Activated naive CD8-positive, alpha-beta T cell treated with anti-CD3 and anti-CD28 coated beads, Interleukin-2, amount 50 U/mL, for 16 hours (primary cell): ENCODE measurements around the gene SLAMF8.

ENCODE experiments used
- DNase-seq: peaks from one replicate; pipeline ENCODE4 v3.0.0-alpha.2; 2020; ENCODE audit warnings: low read depth, low spot score

The SLAMF8 gene

DNA sequence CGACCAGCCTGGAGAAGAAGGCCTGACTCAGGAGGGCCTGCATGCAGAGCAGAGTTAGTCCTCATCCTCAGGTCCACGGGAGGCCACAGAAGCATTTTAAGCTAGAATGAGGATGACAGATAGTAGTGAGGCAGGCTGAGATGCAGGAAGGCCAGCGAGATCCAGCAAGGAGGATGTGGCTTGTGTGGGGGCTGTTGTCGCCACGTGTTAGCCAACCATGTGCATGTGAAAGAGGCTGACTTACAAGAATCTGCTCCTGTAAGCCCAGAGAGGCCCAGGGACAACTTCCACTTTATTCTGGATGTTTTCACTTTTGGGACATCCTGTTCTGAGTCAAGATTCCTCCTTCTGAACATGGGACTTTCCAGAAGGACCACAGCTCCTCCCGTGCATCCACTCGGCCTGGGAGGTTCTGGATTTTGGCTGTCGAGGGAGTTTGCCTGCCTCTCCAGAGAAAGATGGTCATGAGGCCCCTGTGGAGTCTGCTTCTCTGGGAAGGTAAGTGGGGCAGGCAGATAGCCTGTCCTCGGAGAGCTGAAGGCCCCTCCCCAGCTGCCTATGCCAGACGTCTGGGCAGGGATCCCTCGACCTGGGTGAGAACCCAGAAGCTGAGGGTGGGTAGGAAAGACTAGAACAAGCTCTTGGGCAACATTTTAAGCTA lies at the start of gene SLAMF8:
TSS of gene SLAMF8 (plus strand) at position 433 of the 661 bp plus-strand sequence. CDS start at position 459, 26 bp downstream.
- peak; percentile 6 for DNase-seq

DNA sequence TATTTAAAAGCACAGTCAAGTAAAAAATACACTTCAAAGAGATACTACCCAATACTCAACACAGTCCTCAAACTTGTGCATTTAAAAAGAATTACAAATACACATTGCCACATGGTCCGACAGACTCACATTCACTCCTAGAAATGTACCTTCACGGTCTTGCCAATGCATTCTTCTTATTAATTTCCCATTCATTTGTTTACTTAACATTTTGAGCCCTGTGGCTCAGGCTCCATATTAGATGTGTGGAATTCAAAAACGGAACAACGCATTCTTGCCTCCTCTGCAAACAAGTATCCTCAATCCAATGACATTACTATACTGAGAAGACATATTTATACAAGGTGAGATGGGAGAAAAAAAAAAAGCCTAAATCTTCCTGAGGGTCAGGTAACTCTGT lies 48.4 kb upstream of the SLAMF8 start:
- DNase-seq: no peak

DNA sequence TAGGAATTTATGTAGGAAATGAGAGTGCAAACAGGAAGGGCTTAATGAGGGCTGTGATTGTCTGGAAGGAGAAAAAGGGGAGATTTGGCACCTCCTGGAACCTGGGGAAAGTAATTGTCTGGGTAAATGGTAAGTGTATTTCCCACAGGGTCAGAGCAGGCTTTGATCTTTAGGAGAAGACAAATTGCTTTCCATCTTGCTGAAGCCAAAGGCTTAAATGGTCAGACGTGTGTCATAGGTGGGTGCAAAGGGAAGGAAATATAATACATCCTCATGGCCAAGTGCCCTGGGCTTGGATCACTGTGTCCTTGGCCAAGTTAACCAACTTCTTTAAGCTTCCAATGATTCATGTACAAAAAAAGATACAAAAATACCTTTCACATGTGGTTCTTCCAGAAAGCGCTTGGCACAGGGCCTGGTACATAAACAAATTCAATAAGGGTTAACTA lies 47.2 kb upstream of the SLAMF8 start:
- DNase-seq: no peak

DNA sequence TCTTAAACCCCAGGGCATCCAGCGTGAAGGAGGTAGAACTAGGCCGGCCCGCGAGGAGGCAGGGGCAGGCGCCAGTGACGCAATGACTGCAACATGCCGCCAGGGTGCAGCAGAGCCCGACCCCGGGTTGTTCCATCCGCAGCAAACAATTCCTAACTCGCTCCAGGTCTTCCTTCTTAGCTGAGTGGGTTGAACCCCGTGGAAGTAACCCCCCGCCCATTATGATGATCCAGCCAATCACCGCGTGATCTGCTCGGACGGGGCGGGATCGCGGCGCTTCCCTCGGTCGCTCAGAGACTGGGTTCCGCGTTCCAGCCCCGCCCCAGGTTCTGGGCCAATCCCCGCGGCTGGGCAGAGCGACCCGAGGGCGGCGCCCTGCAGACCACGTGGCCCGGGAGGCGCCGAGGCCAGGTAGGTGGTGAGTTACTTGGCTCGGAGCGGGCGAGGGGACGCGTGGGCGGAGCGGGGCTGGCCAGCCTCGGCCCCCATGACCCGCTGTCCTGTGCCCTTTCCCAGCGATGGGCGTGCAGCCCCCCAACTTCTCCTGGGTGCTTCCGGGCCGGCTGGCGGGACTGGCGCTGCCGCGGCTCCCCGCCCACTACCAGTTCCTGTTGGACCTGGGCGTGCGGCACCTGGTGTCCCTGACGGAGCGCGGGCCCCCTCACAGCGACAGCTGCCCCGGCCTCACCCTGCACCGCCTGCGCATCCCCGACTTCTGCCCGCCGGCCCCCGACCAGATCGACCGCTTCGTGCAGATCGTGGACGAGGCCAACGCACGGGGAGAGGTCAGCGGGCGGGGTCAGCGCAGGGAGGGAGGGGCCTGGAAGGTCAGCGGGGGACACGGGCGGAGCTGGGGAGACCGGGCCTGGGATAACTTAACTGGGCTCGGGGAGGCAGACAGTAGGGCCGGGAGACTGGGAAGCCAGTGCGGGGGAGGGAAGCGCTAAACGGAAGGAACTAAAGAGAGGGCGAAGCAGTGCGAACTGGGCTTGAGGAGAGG lies 45.8 kb upstream of the SLAMF8 start, which contains the start of gene DUSP23:
TSS of gene DUSP23 (plus strand) at position 380 of the 1,000 bp plus-strand sequence. CDS start at position 519, 139 bp downstream.
- peak; percentile 92 for DNase-seq

DNA sequence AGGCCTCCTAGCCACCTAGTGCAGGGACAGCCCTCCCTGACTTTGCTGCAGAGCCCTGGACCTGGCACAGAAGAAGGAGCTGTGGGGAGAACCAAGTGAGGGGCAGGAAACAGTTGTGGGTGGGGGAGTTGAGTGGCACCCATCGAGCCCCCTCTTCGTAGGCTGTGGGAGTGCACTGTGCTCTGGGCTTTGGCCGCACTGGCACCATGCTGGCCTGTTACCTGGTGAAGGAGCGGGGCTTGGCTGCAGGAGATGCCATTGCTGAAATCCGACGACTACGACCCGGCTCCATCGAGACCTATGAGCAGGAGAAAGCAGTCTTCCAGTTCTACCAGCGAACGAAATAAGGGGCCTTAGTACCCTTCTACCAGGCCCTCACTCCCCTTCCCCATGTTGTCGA lies 44.7 kb upstream of the SLAMF8 start:
- DNase-seq: no peak

DNA sequence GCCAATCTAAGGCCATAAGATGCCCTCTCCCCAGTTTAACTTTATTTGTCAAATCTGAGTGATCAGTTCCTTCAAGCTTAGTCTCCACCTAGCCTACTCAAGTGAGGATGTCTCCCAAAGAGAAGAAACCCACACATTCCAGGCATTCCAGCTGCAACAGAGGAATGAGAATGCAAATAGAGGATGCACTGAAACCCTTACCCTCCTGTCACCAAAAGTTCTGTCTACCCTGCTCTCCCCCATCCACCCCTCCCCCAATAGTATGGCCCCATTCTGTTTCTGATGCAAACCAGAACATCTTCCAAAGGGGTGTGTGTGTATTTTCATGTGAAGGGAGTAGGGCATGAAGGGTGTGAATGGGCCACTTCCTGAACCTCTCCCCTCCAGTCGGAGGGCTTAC lies 42.9 kb upstream of the SLAMF8 start:
- no peak for DNase-seq

DNA sequence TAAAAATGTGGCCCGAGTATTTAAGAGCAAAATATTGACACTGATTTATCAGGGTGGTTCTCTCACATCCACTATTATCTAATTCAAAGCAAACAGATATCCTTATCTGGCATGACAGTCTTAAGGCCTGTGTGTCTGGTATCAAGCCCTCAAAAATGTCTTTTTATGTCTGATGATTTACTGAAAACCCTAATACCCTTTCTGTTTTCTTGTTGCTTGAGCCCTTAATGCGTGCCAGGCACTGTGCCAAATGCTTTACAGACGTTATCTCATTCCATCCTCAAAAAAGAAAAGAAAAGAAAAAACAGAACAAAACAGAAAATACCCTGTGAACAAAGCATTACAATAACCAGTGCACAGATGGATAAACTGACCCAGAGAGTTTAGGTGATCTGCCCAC lies 40.2 kb upstream of the SLAMF8 start:
- no peak for DNase-seq

DNA sequence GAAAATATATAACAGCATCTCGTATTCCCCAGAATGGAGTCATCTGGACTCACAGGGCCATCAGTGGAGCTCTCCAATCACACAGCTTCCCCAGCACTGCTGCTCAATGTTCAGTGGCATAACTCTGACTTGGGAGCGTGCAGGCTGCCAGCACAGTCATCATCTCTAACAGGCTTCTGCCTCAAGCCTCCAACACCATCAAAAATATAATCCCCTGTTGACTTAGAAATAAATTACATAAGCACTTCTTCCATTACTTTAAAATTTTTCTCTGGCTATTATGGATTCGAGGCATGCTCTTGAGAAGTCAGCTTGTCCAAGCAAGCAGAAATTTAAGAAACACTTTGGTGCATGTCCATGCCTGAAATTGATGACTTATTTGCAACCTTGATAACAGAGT lies 39.7 kb upstream of the SLAMF8 start:
- DNase-seq: no peak

DNA sequence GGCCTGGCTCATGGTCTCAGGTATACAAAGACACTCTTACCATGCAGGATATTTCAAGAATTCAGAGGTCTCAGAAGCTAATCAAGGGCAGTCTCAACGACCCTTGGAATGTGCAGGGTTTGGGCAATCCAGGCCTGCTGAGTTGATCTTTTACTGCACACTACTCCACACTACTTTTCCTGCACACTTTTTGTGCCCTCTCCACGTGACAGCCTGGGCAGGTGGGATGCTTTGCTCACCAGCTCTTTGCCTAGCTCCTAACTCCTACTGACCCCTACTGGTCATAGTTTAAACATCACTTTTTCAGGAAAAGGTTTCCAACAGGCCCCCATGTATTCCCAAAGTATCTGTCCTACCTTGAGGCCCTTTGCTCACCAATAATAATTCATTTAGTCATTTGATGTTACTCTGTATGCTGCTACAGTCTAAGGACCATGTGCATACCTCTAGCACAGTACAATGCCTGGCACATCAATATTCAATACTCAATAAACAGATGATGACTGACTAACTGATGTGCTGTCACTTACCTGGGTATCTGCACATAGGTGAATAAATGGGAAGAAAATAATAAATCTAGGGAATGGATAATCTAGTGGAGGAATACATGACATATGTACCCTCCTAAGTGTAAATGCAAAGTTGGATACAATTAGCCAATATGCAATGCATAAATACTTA lies 36.3 kb upstream of the SLAMF8 start:
- DNase-seq: no peak

DNA sequence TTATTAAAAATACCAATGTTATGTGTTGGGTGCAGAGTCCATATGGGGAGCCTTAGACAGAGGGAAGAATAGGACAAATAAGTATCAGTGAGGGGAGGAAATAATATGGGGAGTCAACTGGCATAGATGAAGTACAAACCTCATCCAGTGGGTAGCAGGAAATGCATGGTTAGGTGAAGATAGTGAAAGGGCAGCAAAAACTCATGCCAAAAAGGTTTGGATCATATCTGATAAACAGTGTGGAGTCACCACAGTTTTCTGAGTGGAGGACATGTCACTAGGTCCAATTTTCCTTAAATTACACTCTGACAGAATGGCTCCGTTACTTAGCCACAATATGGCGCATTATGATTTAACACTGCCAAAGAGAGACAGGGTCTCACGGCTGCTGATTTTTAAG lies 35.6 kb upstream of the SLAMF8 start:
- DNase-seq: no peak

DNA sequence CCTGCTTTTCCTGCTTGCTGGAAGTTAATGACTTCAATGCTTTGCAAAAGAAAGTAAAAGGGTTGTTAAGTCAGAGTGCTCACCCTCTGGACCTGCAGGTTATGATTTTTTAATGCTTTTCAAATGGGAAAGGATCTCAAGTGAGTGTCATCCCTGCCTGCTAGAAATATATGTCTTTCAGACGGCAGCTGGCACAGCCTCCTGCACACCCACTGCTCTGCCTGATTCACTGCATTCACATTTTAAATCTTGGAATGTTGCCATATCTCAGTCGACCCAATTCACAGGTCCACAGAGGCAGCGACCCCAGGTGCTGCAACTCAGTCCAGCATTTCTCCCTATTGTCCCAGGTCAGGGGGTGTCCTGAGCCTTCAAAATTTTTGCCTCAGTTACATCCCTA lies 35.2 kb upstream of the SLAMF8 start:
- no peak for DNase-seq

DNA sequence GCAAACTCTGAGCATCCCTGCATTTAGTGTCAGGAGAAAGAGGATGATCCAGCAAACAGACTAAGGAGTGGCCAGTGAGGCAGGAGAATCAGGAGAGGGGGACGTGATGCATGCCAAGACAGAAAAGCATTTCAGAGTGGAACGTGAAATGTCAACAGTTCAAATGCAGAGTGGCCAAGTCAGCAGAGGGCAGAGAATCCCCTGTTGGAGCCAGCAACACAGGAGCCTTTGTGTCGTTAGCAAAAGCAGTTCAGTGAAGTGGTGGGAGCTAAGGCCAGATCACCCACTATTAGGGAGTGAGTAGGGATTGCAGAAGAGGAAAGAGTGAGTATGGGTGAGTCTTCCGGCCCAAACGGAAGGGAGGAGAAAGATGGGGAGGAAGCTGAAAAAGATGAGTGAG lies 31.1 kb upstream of the SLAMF8 start:
- no peak for DNase-seq

DNA sequence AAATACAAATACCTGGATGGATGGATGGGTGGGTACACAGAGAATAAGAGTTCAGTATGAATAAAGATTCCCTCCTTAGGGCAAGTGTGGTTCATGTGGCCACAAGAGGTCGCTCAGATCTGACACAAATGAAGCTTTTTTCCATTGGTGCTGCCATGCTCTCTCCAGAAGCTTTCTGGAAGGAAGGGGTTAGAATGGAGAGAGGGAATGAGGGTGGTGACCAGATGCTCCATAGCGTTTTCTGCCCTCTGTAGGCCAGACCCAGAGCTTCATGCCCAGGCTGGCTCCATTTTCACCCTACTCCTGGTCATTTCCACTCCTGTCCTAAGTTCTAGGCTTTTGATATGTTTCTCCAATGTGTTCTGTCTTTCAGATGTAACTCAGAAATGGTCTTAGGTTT lies 27.8 kb upstream of the SLAMF8 start:
- DNase-seq: no peak

DNA sequence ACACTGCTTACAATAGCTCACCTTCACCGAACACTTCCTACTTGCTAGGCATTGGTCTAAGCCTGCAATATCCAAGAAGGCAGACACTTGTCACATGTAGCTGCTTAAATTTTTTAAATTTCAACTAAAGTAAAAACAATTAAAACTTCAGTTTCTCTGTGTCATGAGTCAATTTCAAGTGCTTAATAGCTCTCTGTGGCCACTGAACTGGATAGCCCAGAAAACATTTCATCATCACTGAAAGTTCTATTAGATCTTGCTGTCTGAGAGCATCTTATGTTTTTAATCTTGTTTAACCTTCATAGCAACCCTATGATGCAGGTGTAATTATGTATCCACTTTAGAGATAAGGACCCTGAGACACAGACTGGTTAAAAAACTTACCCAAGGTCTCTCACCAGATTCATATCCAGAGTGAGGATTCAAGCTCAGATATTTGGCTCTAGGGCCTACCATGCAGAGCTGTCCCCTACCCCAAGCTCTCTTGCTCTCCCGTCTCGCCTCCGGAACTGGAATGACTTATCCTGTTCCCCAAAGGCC lies 27.2 kb upstream of the SLAMF8 start:
- no peak for DNase-seq

DNA sequence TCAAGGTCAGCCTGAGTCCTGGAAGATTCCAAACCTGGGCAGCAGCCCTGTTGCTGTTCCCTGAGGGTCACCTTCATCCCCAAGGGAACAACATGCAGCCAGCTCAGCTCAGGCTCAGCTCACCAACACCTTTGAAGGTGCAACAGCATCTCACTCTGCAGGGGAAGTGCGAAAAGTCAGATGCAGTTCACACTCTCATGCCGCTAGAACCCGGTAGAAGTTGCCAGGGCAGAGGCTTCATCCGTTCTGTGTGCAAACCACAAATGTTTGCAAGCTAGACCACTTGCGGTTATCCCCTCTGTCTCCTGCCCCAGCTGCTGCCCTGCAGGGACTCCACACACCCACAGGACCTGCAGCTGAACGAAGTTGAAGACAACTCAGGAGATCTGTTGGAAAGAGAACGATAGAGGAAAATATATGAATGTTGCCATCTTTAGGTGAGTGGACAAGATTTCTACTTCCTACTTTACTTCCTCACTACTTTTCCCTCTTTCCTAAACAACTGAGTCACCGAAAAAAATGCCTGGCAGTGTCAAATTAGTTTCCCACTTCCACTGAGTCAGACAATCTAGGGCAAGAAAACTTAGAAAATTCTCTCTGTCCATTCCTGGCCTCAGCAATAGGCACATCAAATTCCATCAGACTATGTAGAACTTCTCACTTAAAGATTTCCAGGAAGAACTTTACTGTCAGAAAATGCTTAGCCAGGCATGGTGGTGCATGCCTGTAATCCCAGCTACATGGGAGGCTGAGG lies 26.3 kb upstream of the SLAMF8 start:
- DNase-seq: no peak

DNA sequence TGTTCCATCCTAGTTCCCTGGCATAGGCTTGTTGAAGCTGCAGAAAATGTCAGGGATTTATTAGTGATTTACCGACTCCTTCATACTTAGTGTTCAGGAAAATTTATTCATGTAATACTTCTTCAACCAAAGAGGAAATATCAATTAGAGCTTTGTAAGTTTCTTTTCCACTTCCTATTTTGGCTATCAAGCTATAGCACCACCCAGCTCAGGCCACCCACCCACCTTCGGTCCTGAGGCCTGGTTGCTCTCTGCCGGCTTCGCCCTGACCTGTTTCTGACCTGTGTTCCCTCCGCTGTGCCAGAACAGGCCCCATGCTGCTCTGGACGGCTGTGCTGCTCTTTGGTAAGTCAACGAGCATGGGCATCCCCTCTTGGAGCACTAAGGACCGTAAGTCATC lies 24.6 kb upstream of the SLAMF8 start, which contains the start of gene FCRL6:
TSS of gene FCRL6 (plus strand) at position 250 of the 400 bp plus-strand sequence. CDS start at position 315, 65 bp downstream.
- no peak for DNase-seq

DNA sequence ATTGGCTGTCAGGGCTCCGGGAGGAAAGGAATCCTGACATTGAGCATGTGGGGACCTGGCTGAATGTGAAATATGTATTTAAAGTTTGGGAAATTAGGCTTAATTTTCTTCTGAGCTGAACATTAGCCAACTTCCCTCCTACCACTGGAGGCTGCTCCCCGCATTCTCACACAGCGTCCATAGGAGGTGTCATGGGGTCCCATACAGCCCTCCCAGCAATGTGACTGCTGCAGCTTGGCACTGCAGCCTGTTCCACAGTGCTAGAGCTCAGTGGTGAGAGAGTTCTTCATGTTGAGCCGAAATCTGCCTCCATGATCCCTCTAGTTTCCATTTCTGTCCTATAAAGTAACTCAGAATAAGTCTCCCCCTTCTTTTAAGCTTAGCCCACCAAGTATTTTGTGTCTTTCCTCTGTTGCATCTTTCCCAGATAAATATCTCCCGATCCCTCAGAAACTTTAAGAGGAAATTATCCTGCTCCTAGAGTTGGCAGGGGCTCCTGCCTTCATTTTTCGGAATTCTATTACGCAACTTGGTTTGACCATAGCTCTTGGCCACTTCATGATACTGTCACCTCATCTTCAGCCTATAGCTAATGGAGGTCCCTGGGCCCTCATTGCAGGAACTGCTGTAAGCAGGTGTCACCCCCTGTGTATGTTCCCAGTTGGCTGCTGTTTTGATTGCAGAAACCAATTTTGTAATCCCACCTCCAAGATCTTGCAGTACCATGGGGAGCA lies 22.6 kb upstream of the SLAMF8 start:
- no peak for DNase-seq

DNA sequence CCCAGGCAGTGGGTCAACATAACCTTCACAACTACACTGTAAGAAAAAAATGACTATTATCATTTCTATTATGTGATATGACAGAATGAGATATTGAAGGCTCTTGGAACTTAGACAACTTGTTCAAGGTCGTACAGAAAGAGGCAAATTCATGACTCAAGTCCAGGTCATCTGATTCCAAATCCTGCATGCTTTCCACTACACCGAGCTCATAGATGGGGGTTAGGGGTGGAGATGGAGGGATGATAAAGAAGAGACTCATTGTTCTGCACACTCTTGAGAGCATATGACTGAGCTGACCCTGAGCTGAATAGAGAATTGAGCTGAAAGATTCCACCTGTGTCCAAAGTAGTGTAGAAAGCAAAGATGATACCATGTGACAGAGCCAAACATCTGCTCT lies 21.7 kb upstream of the SLAMF8 start:
- DNase-seq: no peak

DNA sequence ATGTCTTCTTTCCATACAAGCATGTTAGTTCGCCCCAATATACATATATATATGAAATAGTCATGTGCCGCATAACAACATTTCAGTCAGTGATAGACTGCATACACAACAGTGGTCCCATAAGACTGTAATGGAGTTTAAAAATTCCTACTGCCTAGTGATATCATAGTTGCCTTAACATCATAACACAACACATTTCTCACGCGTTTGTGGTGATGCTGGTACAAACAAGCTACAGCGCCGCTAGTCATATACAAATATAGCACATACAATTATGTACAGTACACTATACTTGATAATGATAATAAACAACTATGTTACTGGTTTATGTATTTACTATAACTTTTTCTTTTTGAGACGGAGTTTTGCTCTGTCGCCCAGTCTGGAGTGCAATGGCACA lies 10.7 kb upstream of the SLAMF8 start:
- DNase-seq: no peak
